GM19023 (cell line): ENCODE measurements around the gene TDRD9.

ENCODE experiments used
- ATAC-seq: cut with Tn5 transposase; IDR thresholded peaks from one replicate; pipeline ENCODE4 v1.9.1; 2021; ENCODE audit warnings: mild to moderate bottlenecking, moderate library complexity; ENCODE audit not compliant: unreplicated experiment

The TDRD9 gene

GRCh38 chr14:104101086-104101621, 172.9 kb downstream of the TDRD9 start:
- no peak for ATAC-seq

DNA sequence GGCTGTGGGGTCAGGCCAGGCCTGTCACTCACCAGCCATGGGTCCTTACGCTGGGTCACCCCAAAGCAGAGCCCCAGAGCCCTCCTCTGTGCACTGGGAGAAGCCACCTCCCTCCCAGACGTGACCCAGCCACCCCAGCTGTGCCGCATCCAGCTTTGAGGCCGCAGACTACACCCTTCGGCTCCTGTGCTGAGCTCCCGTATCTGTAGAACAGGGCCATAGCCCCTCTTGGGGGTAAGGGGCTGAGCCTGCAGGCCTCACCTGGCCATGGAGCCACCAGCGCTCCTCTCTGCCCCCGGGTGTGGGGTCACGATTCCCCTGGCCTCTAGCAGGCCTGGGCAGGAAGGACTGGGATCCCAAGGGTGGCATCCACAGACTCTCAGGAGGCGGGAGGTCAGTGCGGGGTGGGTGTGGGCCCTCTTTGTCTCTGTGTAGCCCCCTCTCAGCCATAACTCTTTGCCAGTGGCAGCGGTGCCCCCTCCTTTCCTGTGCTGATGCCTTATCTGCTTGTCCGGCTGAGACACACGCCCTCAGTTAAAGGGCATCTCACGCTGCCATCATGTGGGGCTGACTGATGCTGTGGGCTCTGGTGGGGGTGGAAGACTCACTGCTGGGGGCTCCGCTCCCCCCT, 173.5 kb downstream of the TDRD9 start:
- ATAC-seq, result no peak
